Esophagus squamous epithelium (tissue), 5 donors: Measurements from ENCODE around the gene RTCB. TPM values are rescaled to one million over a fixed set of nuclear protein-coding genes. Genes with fewer than 3 reads are reported as not detected.

ENCODE experiments used
- DNase-seq: peaks from one replicate; lab custom pipeline; 2025; lab: John Stamatoyannopoulos, UW
- H3K27ac ChIP-seq, 4 donors: fragments of 200-600 bp; sonication (generic); one replicate each; pipeline ENCODE4 v1.5.1; 2016 to 2019; ENCODE audit warnings: mild to moderate bottlenecking in 1 of 4
- H3K27me3 ChIP-seq, 4 donors: fragments of 200-600 bp; sonication (generic); 1 replicate in 3 of 4; 2 replicates in 1 of 4; pipeline versions ENCODE4 v1.5.1 to v1.6.0; 2017 to 2021; ENCODE audit warnings: antibody characterized with exemption in 1 of 4
- H3K36me3 ChIP-seq, 3 donors: fragments of 200-600 bp; sonication (generic); one replicate each; pipeline ENCODE4 v1.5.1; 2016 to 2019
- H3K4me1 ChIP-seq, 3 donors: fragments of 200-600 bp; sonication (generic); one replicate each; pipeline ENCODE4 v1.5.1; 2017 to 2019
- H3K4me3 ChIP-seq, 4 donors: fragments of 200-600 bp; sonication (generic); 1 replicate in 3 of 4; 2 replicates in 1 of 4; pipeline ENCODE4 v1.5.1; 2016 to 2019; ENCODE audit warnings: mild to moderate bottlenecking in 2 of 4, moderate library complexity in 1 of 4
- H3K9me3 ChIP-seq, 3 donors: fragments of 200-600 bp; sonication (generic); one replicate each; pipeline ENCODE4 v1.5.1; 2016 to 2019
- CTCF ChIP-seq, 6 experiments: fragments of 450-650 bp in 4 of 6; fragments of 200-600 bp in 2 of 6; sonication (generic) in 2 of 6; IDR thresholded peaks; one replicate each; pipeline ENCODE4 v1.5.1; 2016 to 2019; ENCODE audit warnings: antibody characterized with exemption in 6 of 6, mild to moderate bottlenecking in 4 of 6, moderate library complexity in 4 of 6
- POLR2A ChIP-seq, 4 donors: fragments of 450-650 bp; IDR thresholded peaks; one replicate each; pipeline ENCODE4 v1.6.1; 2017; ENCODE audit warnings: antibody characterized with exemption in 4 of 4, mild to moderate bottlenecking in 4 of 4, moderate library complexity in 3 of 4
- WGBS, 2 donors: methylation state at CpG; one replicate each; pipeline ENCODE4 v1.1.5; 2018; 5-methylcytosine and 5-hydroxymethylcytosine counted together
- intact Hi-C: fragments of 100-400 bp; cut with DNase I; formaldehyde crosslinking; loops from one replicate; pipeline ENCODE4 v1.15.0; 2022
- total RNA-seq, 4 donors: library from RNA; depleted of rRNA; stranded (reverse); fragments of >200 nt; gene quantifications; one replicate each; pipeline ENCODE4 v1.1.0, GENCODE V29; 2016
- donor health status: DM: yes; HTN: yes; CAD: no.

The RTCB gene
- total RNA-seq, 4 donors from 2014 or later, result 48.1 to 79.2 (median 70.9) TPM

DNA sequence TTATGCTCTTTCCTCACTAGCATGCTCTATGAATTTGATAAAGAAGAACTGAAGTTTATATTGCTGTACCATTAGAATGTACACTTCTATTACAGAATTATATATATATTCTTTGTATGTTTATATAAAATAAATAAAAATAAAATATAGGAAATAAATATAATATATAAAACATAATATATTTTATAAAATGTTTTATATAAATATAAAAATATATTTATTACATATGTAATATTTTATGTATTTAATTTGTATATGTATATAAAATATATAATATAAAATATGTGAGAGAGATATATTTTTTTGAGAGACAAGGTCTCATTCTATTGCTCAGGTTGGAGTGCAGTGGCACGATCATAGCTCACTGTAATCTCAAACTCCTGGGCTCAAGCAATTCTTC is 18.3 kb upstream of the RTCB start:
- DNase-seq, result no peak

GRCh38 chr22:32426881-32427280 is 14.8 kb upstream of the RTCB start:
- no peak overlapping the region for H3K27ac ChIP-seq

More for the DNA sequence above, 18.3 kb upstream of the RTCB start:
- H3K4me1 ChIP-seq, result no peaks in the 10 kb centered on the region
- intact Hi-C loops, result no loop called here
- no peaks in the 10 kb centered on the region for H3K9me3 ChIP-seq
- H3K36me3 ChIP-seq, result no peaks in the 10 kb centered on the region
- H3K4me3 ChIP-seq, result no peak overlapping the region
- peaks cover 0 to 23% (median 0%) of the 10 kb centered on the region in 4 donors for H3K27me3 ChIP-seq
- WGBS, 2 donors, result 57 to 74% methylated on average over 1 of the region's 1 CpG
- TF ChIP-seq POLR2A (IDR thresholded peaks at IDR 0.05), result no peak
- no peak for TF ChIP-seq CTCF (IDR thresholded peaks at IDR 0.05)
- H3K27ac ChIP-seq, result no peak overlapping the region

GRCh38 chr22:32423664-32424063 is 11.6 kb upstream of the RTCB start:
- no peak overlapping the region for H3K4me3 ChIP-seq
- TF ChIP-seq CTCF (IDR thresholded peaks at IDR 0.05), result no peak
- no peak for TF ChIP-seq POLR2A (IDR thresholded peaks at IDR 0.05)
- H3K4me1 ChIP-seq, result no peaks in the 10 kb centered on the region
- H3K9me3 ChIP-seq, result no peaks in the 10 kb centered on the region
- DNase-seq, result no peak
- WGBS, 2 donors, result 22 to 50% methylated on average over 1 of the region's 1 CpG
- intact Hi-C loops, result no loop called here
- no peak overlapping the region for H3K27ac ChIP-seq
- peaks cover 0 to 63% (median 0%) of the 10 kb centered on the region in 4 donors for H3K27me3 ChIP-seq
- H3K36me3 ChIP-seq, result no peaks in the 10 kb centered on the region

More at GRCh38 chr22:32426881-32427280, 14.8 kb upstream of the RTCB start:
- Histone ChIP-seq H3K27me3 (peaks cover 0 to 43% (median 0%) of the 10 kb centered on the region in 4 donors), H3K9me3 (no peaks in the 10 kb centered on the region), H3K4me3 (no peak overlapping the region), H3K36me3 (no peaks in the 10 kb centered on the region), H3K4me1 (no peaks in the 10 kb centered on the region)
- 63 to 79% methylated on average over 4 of the region's 4 CpGs for WGBS, 2 donors
- TF ChIP-seq CTCF (IDR thresholded peaks at IDR 0.05), result no peak
- no peak for TF ChIP-seq POLR2A (IDR thresholded peaks at IDR 0.05)
- intact Hi-C loops, result no loop called here
- no peak for DNase-seq

DNA sequence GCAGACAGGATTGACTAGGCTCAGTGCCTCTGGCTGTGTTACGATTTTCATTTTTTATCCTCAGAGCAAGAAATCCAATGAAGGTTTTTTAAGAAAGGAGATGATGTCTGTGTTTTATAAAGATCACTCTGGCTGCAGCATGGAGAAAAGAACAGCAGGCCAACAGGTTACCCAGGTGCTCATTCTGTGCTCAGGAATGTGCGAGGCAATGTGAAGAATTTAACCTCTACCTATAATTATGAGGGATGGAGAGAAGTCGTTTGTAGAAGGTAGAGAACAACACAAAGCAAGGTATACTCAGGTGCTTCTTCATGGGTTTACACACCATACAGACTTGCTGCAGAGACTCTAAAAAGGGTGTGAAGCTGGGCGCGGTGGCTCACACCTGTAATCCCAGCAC is 10.0 kb upstream of the RTCB start:
- no peaks in the 10 kb centered on the region for H3K36me3 ChIP-seq
- no peak overlapping the region for H3K4me3 ChIP-seq
- intact Hi-C loops, result no loop called here
- H3K9me3 ChIP-seq, result no peaks in the 10 kb centered on the region
- DNase-seq, result no peak
- TF ChIP-seq POLR2A (IDR thresholded peaks at IDR 0.05) (no peak), CTCF (IDR thresholded peaks at IDR 0.05) (no peak)
- H3K27me3 ChIP-seq, result peaks cover 0 to 71% (median 0%) of the 10 kb centered on the region in 4 donors
- H3K4me1 ChIP-seq, result no peaks in the 10 kb centered on the region
- H3K27ac ChIP-seq, result no peak overlapping the region
- 63 to 67% methylated on average over 5 of the region's 5 CpGs for WGBS, 2 donors

- TF ChIP-seq POLR2A (IDR thresholded peaks at IDR 0.05) (no peak), CTCF (IDR thresholded peaks at IDR 0.05) (no peak)
- no peak for DNase-seq
- Histone ChIP-seq H3K27me3 (peaks cover 0 to 65% (median 0%) of the 10 kb centered on the region in 4 donors), H3K27ac (no peak overlapping the region), H3K9me3 (no peaks in the 10 kb centered on the region), H3K4me1 (no peaks in the 10 kb centered on the region), H3K36me3 (no peaks in the 10 kb centered on the region), H3K4me3 (no peak overlapping the region)
- intact Hi-C loops, result no loop called here
- 17 to 24% methylated on average over 2 of the region's 2 CpGs for WGBS, 2 donors
Observed at GRCh38 chr22:32421484-32421883, 9.4 kb upstream of the RTCB start.
